Heart right ventricle (tissue), 16 donors: ENCODE measurements around the gene GBE1. TPM values are rescaled to one million over a fixed set of nuclear protein-coding genes. Genes with fewer than 3 reads are reported as not detected.
A peak's percentile ranks its signal among the peaks of the same experiment; 100 is the strongest.

ENCODE experiments used
- ATAC-seq, 8 donors: fragments of 200-7000 bp; cut with Tn5 transposase; one replicate each; pipeline ENCODE4 v1.9.1; 2020; ENCODE audit warnings: mild to moderate bottlenecking in 8 of 8, moderate library complexity in 8 of 8, moderate number of reproducible peaks in 1 of 8
- DNase-seq, 2 donors: peaks; one replicate each; pipeline ENCODE4 v3.0.0-alpha.2; 2020
- H3K27ac ChIP-seq, 10 donors: fragments of 200-600 bp; sonication (generic) in 2 of 10; one replicate each; pipeline versions ENCODE4 v1.5.0 to v1.8.0; 2020 to 2022; ENCODE audit warnings: mild to moderate bottlenecking in 3 of 10
- H3K27me3 ChIP-seq, 7 donors: fragments of 200-600 bp; one replicate each; pipeline ENCODE4 v1.8.0; 2021 to 2022; ENCODE audit warnings: mild to moderate bottlenecking in 2 of 7
- H3K36me3 ChIP-seq, 9 donors: fragments of 200-600 bp; sonication (generic) in 1 of 9; one replicate each; pipeline versions ENCODE4 v1.5.0 to v1.8.0; 2020 to 2022; ENCODE audit warnings: mild to moderate bottlenecking in 2 of 9
- H3K4me1 ChIP-seq, 9 donors: fragments of 200-600 bp; sonication (generic) in 1 of 9; one replicate each; pipeline versions ENCODE4 v1.5.0 to v1.8.0; 2020 to 2022; ENCODE audit warnings: mild to moderate bottlenecking in 4 of 9
- H3K4me3 ChIP-seq, 10 donors: fragments of 200-600 bp; sonication (generic) in 2 of 10; one replicate each; pipeline versions ENCODE4 v1.5.0 to v1.8.0; 2020 to 2022; ENCODE audit warnings: mild to moderate bottlenecking in 7 of 10, moderate library complexity in 2 of 10
- H3K9me3 ChIP-seq, 11 donors: fragments of 200-600 bp in 10 of 11; sonication (generic) in 2 of 11; one replicate each; pipeline versions ENCODE4 v1.5.0 to v1.8.0; 2013 to 2022; ENCODE audit warnings: mild to moderate bottlenecking in 2 of 11, control low read depth in 1 of 11, moderate library complexity in 1 of 11
- WGBS, 2 donors: extraction: QIAGEN DNeasy Blood & Tissue Kit; methylation state at CpG; one replicate each; pipeline ENCODE4 v1.1.7; 2013; ENCODE audit warnings: inconsistent platforms in 1 of 2; 5-methylcytosine and 5-hydroxymethylcytosine counted together
- intact Hi-C, 10 donors: fragments of 100-400 bp; cut with DNase I; formaldehyde crosslinking; loops; one replicate each; pipeline versions ENCODE4 v1.11.1 to v1.14.2; 2022
- polyA plus RNA-seq, 2 donors: library from polyadenylated mRNA; stranded (reverse); fragments of 200-250 nt; gene quantifications; one replicate each; pipeline ENCODE4 v1.2.3, GENCODE V29; 2013
- total RNA-seq, 10 donors: library from RNA; stranded (reverse); fragmentation: NEBNext Ultra II Directional in 3 of 10; extraction: Animal tissue kit (Norgen Biotek cat#: 25700) in 3 of 10; gene quantifications; one replicate each; pipeline versions ENCODE4 v1.2.1 to v1.2.4, GENCODE V29; 2021 to 2023
- TF ChIP-seq, protein P1 (sequence below), 9 donors: fragments of 200-600 bp; sonication (generic) in 2 of 9; IDR thresholded peaks; one replicate each; pipeline versions ENCODE4 v1.5.0 to v1.8.0; 2021 to 2022; ENCODE audit warnings: antibody characterized with exemption in 9 of 9, mild to moderate bottlenecking in 5 of 9, moderate library complexity in 1 of 9
- donor health status: Arrhythmogenic right ventricular cardiomyopathy.
- donor health status: ischemic (EF 13 %, LVEDD 7.1; RV severe dilation, severe dysfunction).
- donor health status: healthy with polysubstance abuse.
- donor health status: DM: no; HTN: yes; CAD: no.
- donor health status: DM: no; HTN: no; CAD: no.
- donor health status: ischemic (EF 25% LVEDD 6.9; RV normal size, moderate dysfunction).
- donor health status: ischemic (EF 25% LVEDD 5.7; RV mildly dilated, moderate dysfunction).
- donor health status: healthy.
- donor health status: DM: yes; HTN: yes; CAD: no.
- donor health status: Ischemic cardiomyopathy.
- donor health status: ischemic (EF 35%, LVEDD 5.7; RV mildly dilated, moderate dysfunction).
- donor health status: nonischemic (EF 11% LVEDD 7.7; RV severe dilation, severe dysfunction).
- donor health status: DM: yes; HTN: yes; CAD: no.
- donor health status: PGD.
- donor health status: ischemic (EF 29% LVEDD 5.4; RV normal size, mild dysfunction).
- donor health status: nonischemic (EF 23%, LVEDD 6.1; RV moderate dilation, normal function).

GBE1 gene
- total and polyA plus RNA-seq, 12 donors = 24.8 to 153 (median 98.8) TPM

DNA sequence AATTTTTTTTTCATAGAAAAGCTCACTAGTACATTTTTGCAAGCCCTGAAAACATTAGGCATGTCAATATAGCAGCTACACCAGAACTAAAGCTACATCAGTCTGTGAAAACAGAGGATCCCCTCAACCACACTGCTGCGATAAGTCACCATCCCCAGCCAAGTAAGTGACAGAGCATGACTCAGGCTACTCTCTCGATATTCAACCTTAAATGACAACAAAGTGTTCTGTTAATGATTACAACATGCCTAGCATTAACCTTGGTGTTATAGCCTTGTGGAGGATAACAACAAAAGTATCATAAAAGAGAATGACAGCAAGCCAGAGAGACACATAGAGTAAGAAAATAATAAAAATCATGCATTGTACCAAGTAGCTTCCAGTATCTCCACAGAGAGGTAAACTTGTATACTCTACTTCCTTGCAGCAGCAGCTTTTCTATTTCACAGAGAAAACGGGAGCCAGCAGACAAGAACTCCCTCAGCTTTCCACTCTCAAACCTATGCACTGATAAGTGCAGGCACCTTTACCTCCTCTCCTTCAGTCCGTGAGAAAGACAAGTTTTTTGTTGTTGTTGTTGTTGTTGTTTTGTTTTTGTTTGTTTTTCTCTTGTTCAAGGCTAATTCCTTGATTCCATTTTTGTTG, 76.6 kb downstream of the GBE1 start:
- Histone ChIP-seq H3K4me3 (no peak overlapping the region), H3K27me3 (no peaks in the 10 kb centered on the region), H3K36me3 (peaks cover 0 to 43% (median 2%) of the 10 kb centered on the region in 9 donors), H3K4me1 (peaks cover 0 to 6% (median 0%) of the 10 kb centered on the region in 9 donors), H3K9me3 (no peaks in the 10 kb centered on the region), H3K27ac (peak overlapping the region in 1 of 10 donors; percentile 33)
- 63 to 70% methylated on average over 4 of the region's 4 CpGs for WGBS, 2 donors
- ATAC-seq (peak in 6 of 8 donors; percentile 35 to 88 (median 70)), DNase-seq (no peak)
- intact Hi-C loops = no loop called here
- TF ChIP-seq, protein P1, sequence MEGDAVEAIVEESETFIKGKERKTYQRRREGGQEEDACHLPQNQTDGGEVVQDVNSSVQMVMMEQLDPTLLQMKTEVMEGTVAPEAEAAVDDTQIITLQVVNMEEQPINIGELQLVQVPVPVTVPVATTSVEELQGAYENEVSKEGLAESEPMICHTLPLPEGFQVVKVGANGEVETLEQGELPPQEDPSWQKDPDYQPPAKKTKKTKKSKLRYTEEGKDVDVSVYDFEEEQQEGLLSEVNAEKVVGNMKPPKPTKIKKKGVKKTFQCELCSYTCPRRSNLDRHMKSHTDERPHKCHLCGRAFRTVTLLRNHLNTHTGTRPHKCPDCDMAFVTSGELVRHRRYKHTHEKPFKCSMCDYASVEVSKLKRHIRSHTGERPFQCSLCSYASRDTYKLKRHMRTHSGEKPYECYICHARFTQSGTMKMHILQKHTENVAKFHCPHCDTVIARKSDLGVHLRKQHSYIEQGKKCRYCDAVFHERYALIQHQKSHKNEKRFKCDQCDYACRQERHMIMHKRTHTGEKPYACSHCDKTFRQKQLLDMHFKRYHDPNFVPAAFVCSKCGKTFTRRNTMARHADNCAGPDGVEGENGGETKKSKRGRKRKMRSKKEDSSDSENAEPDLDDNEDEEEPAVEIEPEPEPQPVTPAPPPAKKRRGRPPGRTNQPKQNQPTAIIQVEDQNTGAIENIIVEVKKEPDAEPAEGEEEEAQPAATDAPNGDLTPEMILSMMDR (IDR thresholded peaks at IDR 0.05) = no peak

GRCh38 chr3:81676706-81677456, 84.6 kb downstream of the GBE1 start:
- ATAC-seq (no peak), DNase-seq (no peak)
- Histone ChIP-seq H3K9me3 (no peaks in the 10 kb centered on the region), H3K4me1 (no peaks in the 10 kb centered on the region), H3K36me3 (peaks cover 0 to 19% (median 0%) of the 10 kb centered on the region in 9 donors), H3K27me3 (no peaks in the 10 kb centered on the region), H3K27ac (no peak overlapping the region), H3K4me3 (no peak overlapping the region)
- WGBS, 2 donors = 88 to 92% methylated on average over 5 of the region's 5 CpGs
- intact Hi-C loops = loop anchor here in 2 of 10 donors (10.0 kb wide), 2 partner anchors 88 to 238 kb away; partner anchors contain the start of gene GBE1 (in 1 of the 2)
- TF ChIP-seq, protein P1 (IDR thresholded peaks at IDR 0.05) = no peak

GRCh38 chr3:81674690-81675089, 86.8 kb downstream of the GBE1 start:
- TF ChIP-seq, protein P1 (IDR thresholded peaks at IDR 0.05) = no peak
- ATAC-seq = no peak
- Histone ChIP-seq H3K4me3 (no peak overlapping the region), H3K36me3 (peaks cover 0 to 7% (median 0%) of the 10 kb centered on the region in 9 donors), H3K9me3 (no peaks in the 10 kb centered on the region), H3K27me3 (no peaks in the 10 kb centered on the region), H3K27ac (no peak overlapping the region), H3K4me1 (peaks cover 0 to under 1% (median 0%) of the 10 kb centered on the region in 9 donors)
- intact Hi-C loops = loop anchor here in 2 of 10 donors (10.0 kb wide), 2 partner anchors 90 to 240 kb away; partner anchors contain the start of gene GBE1 (in 1 of the 2)
- DNase-seq = no peak

DNA sequence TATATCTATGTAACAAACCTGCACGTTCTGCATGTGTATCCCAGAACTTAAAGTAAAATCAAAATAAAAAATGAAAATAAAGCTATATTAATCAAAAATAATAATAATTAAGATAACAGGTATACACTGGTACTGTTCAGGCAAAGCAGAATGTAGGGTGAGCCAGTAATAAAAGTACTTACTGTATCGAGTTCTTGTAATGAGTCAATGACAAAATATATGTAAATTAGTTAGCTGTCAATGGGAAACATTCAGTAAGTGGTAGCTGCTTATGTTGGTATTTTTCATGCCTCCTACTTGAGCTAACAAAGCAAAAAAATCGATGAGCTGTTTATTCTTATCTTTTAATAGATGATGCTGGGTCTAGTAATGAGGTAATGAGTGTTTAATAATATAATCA, 93.2 kb downstream of the GBE1 start:
- 89 to 92% methylated on average over 3 of the region's 3 CpGs for WGBS, 2 donors

More for the DNA sequence above, 93.2 kb downstream of the GBE1 start:
- H3K36me3 ChIP-seq = peaks cover 0 to 13% (median 0%) of the 10 kb centered on the region in 9 donors
- TF ChIP-seq, protein P1 (IDR thresholded peaks at IDR 0.05) = no peak
- H3K4me1 ChIP-seq = peaks cover 0 to 30% (median 13%) of the 10 kb centered on the region in 9 donors
- H3K27me3 ChIP-seq = no peaks in the 10 kb centered on the region
- no peaks in the 10 kb centered on the region for H3K9me3 ChIP-seq
- ATAC-seq (no peak), DNase-seq (no peak)
- intact Hi-C loops = loop anchor here in 9 of 10 donors (5.0 to 10.0 kb wide), 9 partner anchors 57 to 467 kb away; partner anchors contain the start of gene GBE1 (in 2 of the 9)
- no peak overlapping the region for H3K4me3 ChIP-seq
- H3K27ac ChIP-seq = no peak overlapping the region
